ENCODE data around the gene MSRB3. TPM values are rescaled to one million over a fixed set of nuclear protein-coding genes. Genes with fewer than 3 reads are reported as not detected.

Gene MSRB3
- polyA plus RNA-seq, 1 donor (not counting 4 experiments of a cell fraction or from before 2014, with no cell fraction given) = 12.3 TPM

GRCh38 chr12:65391711-65392110 is 113.2 kb downstream of the MSRB3 start:
- peaks cover 8% of the 10 kb centered on the region for H3K27me3 ChIP-seq (ENCODE audit: control insufficient read depth, extremely low read depth, insufficient read depth, low read length)
- H2AFZ ChIP-seq (ENCODE audit: control insufficient read depth, low read length) = no peak overlapping the region
- H3K9me1 ChIP-seq (ENCODE audit: control insufficient read depth, extremely low read depth, insufficient read depth, low read length) = no peaks in the 10 kb centered on the region
- H3K4me3 ChIP-seq (ENCODE audit: control insufficient read depth in 2 of 3, extremely low read depth in 1 of 3, insufficient read depth in 2 of 3, low read depth in 1 of 3, low read length in 3 of 3) = no peak overlapping the region
- DNase-seq (ENCODE audit: low read depth, low spot score) = no peak
- TF ChIP-seq CTCF (optimal IDR thresholded peaks at IDR 0.05 in 1 of 3, IDR thresholded peaks at IDR 0.05 in 1 of 3, conservative IDR thresholded peaks at IDR 0.05 in 1 of 3; ENCODE audit: extremely low read depth in 1 of 3, insufficient read depth in 2 of 3, low read length in 3 of 3) = no peak
- no peak for TF ChIP-seq EZH2 (IDR thresholded peaks at IDR 0.05; ENCODE audit: low read length)
- dilution Hi-C loops (cut with MboI; ENCODE audit: extremely low pct_ligation_motif_present, low sequenced_read_pairs) = no loop called here
- no peaks in the 10 kb centered on the region for H3K9me3 ChIP-seq (ENCODE audit: control insufficient read depth, low read depth, low read length)
- no peaks in the 10 kb centered on the region for H4K20me1 ChIP-seq (ENCODE audit: control insufficient read depth, extremely low read depth, insufficient read depth, low read length)
- no peaks in the 10 kb centered on the region for H3K4me1 ChIP-seq (ENCODE audit: control insufficient read depth, extremely low read depth, insufficient read depth, low read length)
- no peak overlapping the region for H3K9ac ChIP-seq (ENCODE audit: control insufficient read depth, extremely low read depth, insufficient read depth, low read length)
- FAIRE-seq = no peak
- H3K4me2 ChIP-seq (ENCODE audit: control insufficient read depth, extremely low read depth, insufficient read depth, low read depth, low read length) = no peak overlapping the region
- H3K79me2 ChIP-seq (ENCODE audit: control insufficient read depth, insufficient read depth, low read length) = no peaks in the 10 kb centered on the region
- H3K36me3 ChIP-seq (ENCODE audit: control insufficient read depth in 2 of 2, extremely low read depth in 1 of 2, insufficient read depth in 2 of 2, low read length in 2 of 2) = no peaks in the 10 kb centered on the region
- H3K27ac ChIP-seq (ENCODE audit: control insufficient read depth, insufficient read depth, low read length) = no peak overlapping the region

GRCh38 chr12:65392491-65392890 is 114.0 kb downstream of the MSRB3 start:
- dilution Hi-C loops (cut with MboI; ENCODE audit: extremely low pct_ligation_motif_present, low sequenced_read_pairs) = no loop called here
- Histone ChIP-seq H3K9me1 (ENCODE audit: control insufficient read depth, extremely low read depth, insufficient read depth, low read length) (no peaks in the 10 kb centered on the region), H3K4me2 (ENCODE audit: control insufficient read depth, extremely low read depth, insufficient read depth, low read depth, low read length) (no peak overlapping the region), H3K36me3 (ENCODE audit: control insufficient read depth in 2 of 2, extremely low read depth in 1 of 2, insufficient read depth in 2 of 2, low read length in 2 of 2) (no peaks in the 10 kb centered on the region), H2AFZ (ENCODE audit: control insufficient read depth, low read length) (no peak overlapping the region), H3K9me3 (ENCODE audit: control insufficient read depth, low read depth, low read length) (no peaks in the 10 kb centered on the region), H3K4me3 (ENCODE audit: control insufficient read depth in 2 of 3, extremely low read depth in 1 of 3, insufficient read depth in 2 of 3, low read depth in 1 of 3, low read length in 3 of 3) (no peak overlapping the region), H3K27ac (ENCODE audit: control insufficient read depth, insufficient read depth, low read length) (no peak overlapping the region), H3K27me3 (ENCODE audit: control insufficient read depth, extremely low read depth, insufficient read depth, low read length) (peaks cover 8% of the 10 kb centered on the region), H3K4me1 (ENCODE audit: control insufficient read depth, extremely low read depth, insufficient read depth, low read length) (no peaks in the 10 kb centered on the region), H4K20me1 (ENCODE audit: control insufficient read depth, extremely low read depth, insufficient read depth, low read length) (no peaks in the 10 kb centered on the region), H3K79me2 (ENCODE audit: control insufficient read depth, insufficient read depth, low read length) (no peaks in the 10 kb centered on the region), H3K9ac (ENCODE audit: control insufficient read depth, extremely low read depth, insufficient read depth, low read length) (no peak overlapping the region)
- peak; percentile 17 for FAIRE-seq
- DNase-seq (ENCODE audit: low read depth, low spot score) = no peak
- TF ChIP-seq EZH2 (IDR thresholded peaks at IDR 0.05; ENCODE audit: low read length) = no peak
- TF ChIP-seq CTCF (optimal IDR thresholded peaks at IDR 0.05 in 1 of 3, IDR thresholded peaks at IDR 0.05 in 1 of 3, conservative IDR thresholded peaks at IDR 0.05 in 1 of 3; ENCODE audit: extremely low read depth in 1 of 3, insufficient read depth in 2 of 3, low read length in 3 of 3) = no peak
